ENCODE measurements around the gene ACOT12. TPM values are rescaled to one million over a fixed set of nuclear protein-coding genes. Genes with fewer than 3 reads are reported as not detected.
"Not testable (repeated sequence)": the region's sequence is repeated elsewhere in the genome, so short reads cannot be mapped to it uniquely, and the experiment has no call there.

ACOT12 gene
- total RNA-seq, 1 experiment from 2014 or later = not detected

- POLR2A ChIA-PET = no interaction called here
- no peak for DNase-seq (ENCODE audit: low spot score)
- H3K27ac Mint-ChIP-seq = no peak overlapping the region
Observed at GRCh38 chr5:81297531-81297930, 96.4 kb downstream of the ACOT12 start.

GRCh38 chr5:81294021-81294420 lies 99.9 kb downstream of the ACOT12 start:
- H3K27me3 Mint-ChIP-seq (ENCODE audit: low read depth); ATAC-seq; H3K27ac Mint-ChIP-seq; H3K4me1 Mint-ChIP-seq; H3K4me3 Mint-ChIP-seq; POLR2A ChIA-PET; CTCF ChIA-PET; DNase-seq (ENCODE audit: low spot score): not testable (repeated sequence)
- peaks cover 44% of the 10 kb centered on the region for H3K36me3 Mint-ChIP-seq
- H3K9me3 Mint-ChIP-seq = peaks cover 41% of the 10 kb centered on the region

More at GRCh38 chr5:81297531-81297930, 96.4 kb downstream of the ACOT12 start:
- no peak for ATAC-seq
- TF ChIP-seq ZNF423 (CRISPR knock-in tag; IDR thresholded peaks at IDR 0.05) = no peak
- no peak for TF ChIP-seq FOXK1 (CRISPR knock-in tag; IDR thresholded peaks at IDR 0.05)
- no peak for TF ChIP-seq CBFB (CRISPR knock-in tag; IDR thresholded peaks at IDR 0.05; ENCODE audit: low read depth)
- no peak for TF ChIP-seq MLX (CRISPR knock-in tag; IDR thresholded peaks at IDR 0.05)
- TF ChIP-seq TP53 (CRISPR knock-in tag; IDR thresholded peaks at IDR 0.05) = no peak
- TF ChIP-seq ETV6 (CRISPR knock-in tag; IDR thresholded peaks at IDR 0.05) = no peak
- TF ChIP-seq TCF7 (CRISPR knock-in tag; IDR thresholded peaks at IDR 0.05; ENCODE audit: low read depth) = no peak
- no peak for TF ChIP-seq NR2C2 (CRISPR knock-in tag; IDR thresholded peaks at IDR 0.05)
- TF ChIP-seq NFE2L1 (CRISPR knock-in tag; IDR thresholded peaks at IDR 0.05) = no peak
- TF ChIP-seq CREB1 (CRISPR knock-in tag; IDR thresholded peaks at IDR 0.05) = no peak
- H3K9me3 Mint-ChIP-seq = peaks cover 23% of the 10 kb centered on the region
- no peak overlapping the region for H3K4me3 Mint-ChIP-seq
- CTCF ChIA-PET = no interaction called here
- peaks cover 16% of the 10 kb centered on the region for H3K4me1 Mint-ChIP-seq
- no peaks in the 10 kb centered on the region for H3K27me3 Mint-ChIP-seq (ENCODE audit: low read depth)
- H3K36me3 Mint-ChIP-seq = peaks cover 24% of the 10 kb centered on the region

- Mint-ChIP-seq H3K4me1 (no peaks in the 10 kb centered on the region), H3K4me3 (no peak overlapping the region), H3K9me3 (peaks cover 41% of the 10 kb centered on the region), H3K36me3 (peaks cover 44% of the 10 kb centered on the region), H3K27me3 (ENCODE audit: low read depth) (no peaks in the 10 kb centered on the region), H3K27ac (no peak overlapping the region)
- ATAC-seq (no peak), DNase-seq (ENCODE audit: low spot score) (no peak)
- CTCF ChIA-PET = no interaction called here
- TF ChIP-seq ZMAT4 (CRISPR knock-in tag; IDR thresholded peaks at IDR 0.05) (no peak), ATF2 (CRISPR knock-in tag; IDR thresholded peaks at IDR 0.05; ENCODE audit: borderline replicate concordance, low read depth) (no peak), OVOL2 (CRISPR knock-in tag; IDR thresholded peaks at IDR 0.05; ENCODE audit: borderline replicate concordance) (no peak), FOXK1 (CRISPR knock-in tag; IDR thresholded peaks at IDR 0.05) (no peak), SOX15 (CRISPR knock-in tag; IDR thresholded peaks at IDR 0.05) (no peak), ESRRA (CRISPR knock-in tag; IDR thresholded peaks at IDR 0.05; ENCODE audit: borderline replicate concordance) (no peak)
- POLR2A ChIA-PET = interaction anchor here (1.3 kb wide), 1 partner anchor 10 kb away, joined by 3 read pairs; the partner anchor contains the start of gene ZCCHC9
Observed at GRCh38 chr5:81292130-81292529, 101.8 kb downstream of the ACOT12 start.

- H3K27ac Mint-ChIP-seq = no peak overlapping the region
- no peaks in the 10 kb centered on the region for H3K4me1 Mint-ChIP-seq
- POLR2A ChIA-PET = no interaction called here
- H3K27me3 Mint-ChIP-seq (ENCODE audit: low read depth) = no peaks in the 10 kb centered on the region
- no peak overlapping the region for H3K4me3 Mint-ChIP-seq
- DNase-seq (ENCODE audit: low spot score) (no peak), ATAC-seq (no peak)
- CTCF ChIA-PET = no interaction called here
- H3K9me3 Mint-ChIP-seq = peaks cover 41% of the 10 kb centered on the region
- peaks cover 44% of the 10 kb centered on the region for H3K36me3 Mint-ChIP-seq
- TF ChIP-seq MXD4 (CRISPR knock-in tag; IDR thresholded peaks at IDR 0.05; ENCODE audit: borderline replicate concordance) (no peak), NFYB (CRISPR knock-in tag; conservative IDR thresholded peaks at IDR 0.05; ENCODE audit: low read depth) (no peak), USF1 (CRISPR knock-in tag; IDR thresholded peaks at IDR 0.05) (no peak), ZSCAN18 (CRISPR knock-in tag; IDR thresholded peaks at IDR 0.05) (no peak), NR1H2 (CRISPR knock-in tag; IDR thresholded peaks at IDR 0.05) (no peak), MLX (CRISPR knock-in tag; IDR thresholded peaks at IDR 0.05) (no peak), TCF7 (CRISPR knock-in tag; IDR thresholded peaks at IDR 0.05; ENCODE audit: low read depth) (no peak), KAT7 (CRISPR knock-in tag; IDR thresholded peaks at IDR 0.05; ENCODE audit: borderline replicate concordance) (no peak), E2F1 (CRISPR knock-in tag; IDR thresholded peaks at IDR 0.05) (no peak), ETV6 (CRISPR knock-in tag; IDR thresholded peaks at IDR 0.05) (no peak), PRRX2 (CRISPR knock-in tag; IDR thresholded peaks at IDR 0.05) (no peak), CBFB (CRISPR knock-in tag; IDR thresholded peaks at IDR 0.05; ENCODE audit: low read depth) (no peak)
Observed at GRCh38 chr5:81290146-81290545, 103.8 kb downstream of the ACOT12 start.
